ENCODE data around the gene GLI2.

The GLI2 gene

GRCh38 chr2:120736624-120737339 lies 1.1 kb downstream of the GLI2 start:
- peaks cover 28% of the 10 kb centered on the region for H3K4me1 ChIP-seq (ENCODE audit: control insufficient read depth, insufficient read depth, low read length)
- no peaks in the 10 kb centered on the region for H3K9me3 ChIP-seq (ENCODE audit: control insufficient read depth, low read length)
- H3K27ac ChIP-seq (ENCODE audit: insufficient read depth, low read depth, low read length, poor library complexity, severe bottlenecking), result peak overlapping the region; percentile 70
- H3K36me3 ChIP-seq (ENCODE audit: control insufficient read depth, insufficient read depth, low read length), result no peaks in the 10 kb centered on the region
- H3K27me3 ChIP-seq (ENCODE audit: control insufficient read depth, insufficient read depth, low read length, poor library complexity, severe bottlenecking), result no peaks in the 10 kb centered on the region
- H3K4me3 ChIP-seq (ENCODE audit: insufficient read depth, low read depth, low read length), result peak overlapping the region; percentile 92
- WGBS, 2 experiments, result 0 to 1% methylated on average over 45 to 47 of the region's 48 CpGs

GRCh38 chr2:120737340-120738101 lies 1.9 kb downstream of the GLI2 start:
- peaks cover 28% of the 10 kb centered on the region for H3K4me1 ChIP-seq (ENCODE audit: control insufficient read depth, insufficient read depth, low read length)

GRCh38 chr2:120738117-120738516 lies 2.4 kb downstream of the GLI2 start:
- H3K4me1 ChIP-seq (ENCODE audit: control insufficient read depth, insufficient read depth, low read length), result peaks cover 32% of the 10 kb centered on the region
- H3K27me3 ChIP-seq (ENCODE audit: control insufficient read depth, insufficient read depth, low read length, poor library complexity, severe bottlenecking), result no peaks in the 10 kb centered on the region
- WGBS, 2 experiments, result 12 to 17% methylated on average over 7 of the region's 7 CpGs
- H3K36me3 ChIP-seq (ENCODE audit: control insufficient read depth, insufficient read depth, low read length), result no peaks in the 10 kb centered on the region
- H3K9me3 ChIP-seq (ENCODE audit: control insufficient read depth, low read length), result no peaks in the 10 kb centered on the region
- H3K4me3 ChIP-seq (ENCODE audit: insufficient read depth, low read depth, low read length), result peak overlapping the region; percentile 92
- peak overlapping the region; percentile 45 for H3K27ac ChIP-seq (ENCODE audit: insufficient read depth, low read depth, low read length, poor library complexity, severe bottlenecking)

More at GRCh38 chr2:120737340-120738101, 1.9 kb downstream of the GLI2 start:
- Histone ChIP-seq H3K27me3 (ENCODE audit: control insufficient read depth, insufficient read depth, low read length, poor library complexity, severe bottlenecking) (no peaks in the 10 kb centered on the region), H3K36me3 (ENCODE audit: control insufficient read depth, insufficient read depth, low read length) (no peaks in the 10 kb centered on the region), H3K27ac (ENCODE audit: insufficient read depth, low read depth, low read length, poor library complexity, severe bottlenecking) (peak overlapping the region; percentile 70), H3K9me3 (ENCODE audit: control insufficient read depth, low read length) (no peaks in the 10 kb centered on the region), H3K4me3 (ENCODE audit: insufficient read depth, low read depth, low read length) (peak overlapping the region; percentile 92)
- WGBS, 2 experiments, result 1% methylated on average over 37 of the region's 37 CpGs

- 33 to 34% methylated on average over 9 to 10 of the region's 10 CpGs for WGBS, 2 experiments
- no peaks in the 10 kb centered on the region for H3K9me3 ChIP-seq (ENCODE audit: control insufficient read depth, low read length)
- H3K4me3 ChIP-seq (ENCODE audit: insufficient read depth, low read depth, low read length), result peak overlapping the region; percentile 92
- H3K27me3 ChIP-seq (ENCODE audit: control insufficient read depth, insufficient read depth, low read length, poor library complexity, severe bottlenecking), result no peaks in the 10 kb centered on the region
- peaks cover 38% of the 10 kb centered on the region for H3K4me1 ChIP-seq (ENCODE audit: control insufficient read depth, insufficient read depth, low read length)
- peak overlapping the region; percentile 94 for H3K27ac ChIP-seq (ENCODE audit: insufficient read depth, low read depth, low read length, poor library complexity, severe bottlenecking)
- no peaks in the 10 kb centered on the region for H3K36me3 ChIP-seq (ENCODE audit: control insufficient read depth, insufficient read depth, low read length)
These were observed 3.2 kb downstream of the GLI2 start for GRCh38 chr2:120738786-120739437.

GRCh38 chr2:120739438-120740090 lies 3.9 kb downstream of the GLI2 start:
- Histone ChIP-seq H3K27ac (ENCODE audit: insufficient read depth, low read depth, low read length, poor library complexity, severe bottlenecking) (peak overlapping the region; percentile 94), H3K4me3 (ENCODE audit: insufficient read depth, low read depth, low read length) (peak overlapping the region; percentile 92), H3K27me3 (ENCODE audit: control insufficient read depth, insufficient read depth, low read length, poor library complexity, severe bottlenecking) (no peaks in the 10 kb centered on the region), H3K9me3 (ENCODE audit: control insufficient read depth, low read length) (no peaks in the 10 kb centered on the region), H3K4me1 (ENCODE audit: control insufficient read depth, insufficient read depth, low read length) (peaks cover 38% of the 10 kb centered on the region), H3K36me3 (ENCODE audit: control insufficient read depth, insufficient read depth, low read length) (no peaks in the 10 kb centered on the region)
- 6 to 7% methylated on average over 7 of the region's 8 CpGs for WGBS, 2 experiments

- H3K27ac ChIP-seq (ENCODE audit: insufficient read depth, low read depth, low read length, poor library complexity, severe bottlenecking), result peak overlapping the region; percentile 94
- peak overlapping the region; percentile 46 for H3K4me3 ChIP-seq (ENCODE audit: insufficient read depth, low read depth, low read length)
- H3K27me3 ChIP-seq (ENCODE audit: control insufficient read depth, insufficient read depth, low read length, poor library complexity, severe bottlenecking), result no peaks in the 10 kb centered on the region
- no peaks in the 10 kb centered on the region for H3K9me3 ChIP-seq (ENCODE audit: control insufficient read depth, low read length)
- no peaks in the 10 kb centered on the region for H3K36me3 ChIP-seq (ENCODE audit: control insufficient read depth, insufficient read depth, low read length)
- H3K4me1 ChIP-seq (ENCODE audit: control insufficient read depth, insufficient read depth, low read length), result peaks cover 39% of the 10 kb centered on the region
- WGBS, 2 experiments, result 0 to 3% methylated on average over 8 of the region's 8 CpGs
These were observed 4.7 kb downstream of the GLI2 start for GRCh38 chr2:120740375-120740764.

GRCh38 chr2:120740765-120741524 lies 5.3 kb downstream of the GLI2 start:
- WGBS, 2 experiments, result 2% methylated on average over 19 to 20 of the region's 20 CpGs
- no peaks in the 10 kb centered on the region for H3K27me3 ChIP-seq (ENCODE audit: control insufficient read depth, insufficient read depth, low read length, poor library complexity, severe bottlenecking)
- peak overlapping the region; percentile 94 for H3K27ac ChIP-seq (ENCODE audit: insufficient read depth, low read depth, low read length, poor library complexity, severe bottlenecking)
- H3K9me3 ChIP-seq (ENCODE audit: control insufficient read depth, low read length), result no peaks in the 10 kb centered on the region
- peaks cover 44% of the 10 kb centered on the region for H3K4me1 ChIP-seq (ENCODE audit: control insufficient read depth, insufficient read depth, low read length)
- H3K36me3 ChIP-seq (ENCODE audit: control insufficient read depth, insufficient read depth, low read length), result no peaks in the 10 kb centered on the region
- H3K4me3 ChIP-seq (ENCODE audit: insufficient read depth, low read depth, low read length), result peak overlapping the region; percentile 46

- Histone ChIP-seq H3K27me3 (ENCODE audit: control insufficient read depth, insufficient read depth, low read length, poor library complexity, severe bottlenecking) (no peaks in the 10 kb centered on the region), H3K27ac (ENCODE audit: insufficient read depth, low read depth, low read length, poor library complexity, severe bottlenecking) (peak overlapping the region; percentile 94), H3K9me3 (ENCODE audit: control insufficient read depth, low read length) (no peaks in the 10 kb centered on the region), H3K4me1 (ENCODE audit: control insufficient read depth, insufficient read depth, low read length) (peaks cover 49% of the 10 kb centered on the region), H3K4me3 (ENCODE audit: insufficient read depth, low read depth, low read length) (peak overlapping the region; percentile 46), H3K36me3 (ENCODE audit: control insufficient read depth, insufficient read depth, low read length) (no peaks in the 10 kb centered on the region)
- 5% methylated on average over 81 of the region's 81 CpGs for WGBS, 2 experiments
These were observed 6.2 kb downstream of the GLI2 start for GRCh38 chr2:120741571-120742561.

GRCh38 chr2:120743657-120744056 lies 8.0 kb downstream of the GLI2 start:
- no peak overlapping the region for H3K27ac ChIP-seq (ENCODE audit: insufficient read depth, low read depth, low read length, poor library complexity, severe bottlenecking)
- H3K36me3 ChIP-seq (ENCODE audit: control insufficient read depth, insufficient read depth, low read length), result no peaks in the 10 kb centered on the region
- H3K4me3 ChIP-seq (ENCODE audit: insufficient read depth, low read depth, low read length), result no peak overlapping the region
- H3K4me1 ChIP-seq (ENCODE audit: control insufficient read depth, insufficient read depth, low read length), result peaks cover 48% of the 10 kb centered on the region
- 93 to 95% methylated on average over 5 of the region's 5 CpGs for WGBS, 2 experiments
- no peaks in the 10 kb centered on the region for H3K9me3 ChIP-seq (ENCODE audit: control insufficient read depth, low read length)
- H3K27me3 ChIP-seq (ENCODE audit: control insufficient read depth, insufficient read depth, low read length, poor library complexity, severe bottlenecking), result no peaks in the 10 kb centered on the region

Measured in ectodermal cell (in vitro differentiated cells).